Neural progenitor cell (in vitro differentiated cells): ENCODE results near the gene ARHGAP4. TPM values are rescaled to one million over a fixed set of nuclear protein-coding genes. Genes with fewer than 3 reads are reported as not detected.

ENCODE experiments used
- DNase-seq: peaks from one replicate; pipeline ENCODE4 v3.0.0-alpha.2; 2016; ENCODE audit warnings: low spot score
- H2AFZ ChIP-seq: fragments of 200-600 bp; sonication (generic); replicated peaks from 2 replicates; pipeline ENCODE4 v1.6.1; 2016; ENCODE audit warnings: antibody characterized with exemption
- H3F3A ChIP-seq: fragments of 200-600 bp; sonication (generic); 2 replicates; pipeline ENCODE4 v1.6.1; 2016; ENCODE audit warnings: antibody characterized with exemption, low read depth
- H3K27ac ChIP-seq: fragments of 200-600 bp; sonication (generic); 2 replicates; pipeline ENCODE4 v1.5.1; 2016; ENCODE audit warnings: mild to moderate bottlenecking
- H3K27me3 ChIP-seq: fragments of 200-600 bp; sonication (generic); 2 replicates; pipeline ENCODE4 v1.6.1; 2016; ENCODE audit warnings: mild to moderate bottlenecking, moderate library complexity
- H3K36me3 ChIP-seq: fragments of 200-600 bp; sonication (generic); 2 replicates; pipeline ENCODE4 v1.5.1; 2016
- H3K4me1 ChIP-seq: fragments of 200-600 bp; sonication (generic); 2 replicates; pipeline ENCODE4 v1.6.1; 2016; ENCODE audit warnings: mixed run types
- H3K4me2 ChIP-seq: fragments of 200-600 bp; sonication (generic); 2 replicates; pipeline ENCODE4 v1.6.1; 2016
- H3K4me3 ChIP-seq: fragments of 200-600 bp; sonication (generic); 2 replicates; pipeline ENCODE4 v1.5.1; 2016
- H3K79me2 ChIP-seq: fragments of 200-600 bp; sonication (generic); 2 replicates; pipeline ENCODE4 v1.6.1; 2016; ENCODE audit warnings: low read depth
- H3K9ac ChIP-seq: fragments of 200-600 bp; sonication (generic); 2 replicates; pipeline ENCODE4 v1.6.1; 2016
- H3K9me3 ChIP-seq: fragments of 200-600 bp; sonication (generic); 2 replicates; pipeline ENCODE4 v1.5.1; 2016; ENCODE audit warnings: low read depth
- H4K20me1 ChIP-seq: fragments of 200-600 bp; sonication (generic); 2 replicates; pipeline ENCODE4 v1.6.1; 2016; ENCODE audit warnings: low read depth
- H3K27ac Mint-ChIP-seq: 3 replicates; pipeline ENCODE4 v1.8.0; 2021; ENCODE audit warnings: mixed read lengths
- H3K27me3 Mint-ChIP-seq: 2 replicates; pipeline ENCODE4 v1.8.0; 2022; ENCODE audit warnings: low read depth, mild to moderate bottlenecking, inconsistent platforms, moderate library complexity, mixed read lengths; ENCODE audit not compliant: insufficient read depth
- H3K36me3 Mint-ChIP-seq: 3 replicates; pipeline ENCODE4 v1.8.0; 2021; ENCODE audit warnings: mixed read lengths
- H3K4me1 Mint-ChIP-seq: 3 replicates; pipeline ENCODE4 v1.8.0; 2021; ENCODE audit warnings: mixed read lengths
- H3K4me3 Mint-ChIP-seq: 3 replicates; pipeline ENCODE4 v1.8.0; 2021; ENCODE audit warnings: mild to moderate bottlenecking, moderate library complexity, mixed read lengths
- H3K9me3 Mint-ChIP-seq: 3 replicates; pipeline ENCODE4 v1.8.0; 2020; ENCODE audit warnings: mixed read lengths
- EZH2 ChIP-seq: fragments of 200-600 bp; sonication (generic); IDR thresholded peaks from 2 replicates; pipeline ENCODE4 v1.6.1; 2017; ENCODE audit warnings: antibody characterized with exemption, mild to moderate bottlenecking, moderate library complexity
- EZH2phosphoT487 ChIP-seq: fragments of 200-600 bp; sonication (generic); IDR thresholded peaks from 2 replicates; pipeline ENCODE4 v1.6.1; 2017; ENCODE audit warnings: antibody characterized with exemption
- total RNA-seq: library from RNA; depleted of rRNA; stranded (reverse); fragments of >200 nt; gene quantifications from 2 replicates; pipeline ENCODE4 v1.2.3, GENCODE V29; 2015; ENCODE audit warnings: low replicate concordance
- TF ChIP-seq, protein P1 (sequence below): fragments of 200-600 bp; sonication (generic); IDR thresholded peaks from 2 replicates; pipeline ENCODE4 v1.5.1; 2017; ENCODE audit warnings: antibody characterized with exemption, mild to moderate bottlenecking

The ARHGAP4 gene
- total RNA-seq, 1 donor from 2014 or later: 5.1 TPM

DNA sequence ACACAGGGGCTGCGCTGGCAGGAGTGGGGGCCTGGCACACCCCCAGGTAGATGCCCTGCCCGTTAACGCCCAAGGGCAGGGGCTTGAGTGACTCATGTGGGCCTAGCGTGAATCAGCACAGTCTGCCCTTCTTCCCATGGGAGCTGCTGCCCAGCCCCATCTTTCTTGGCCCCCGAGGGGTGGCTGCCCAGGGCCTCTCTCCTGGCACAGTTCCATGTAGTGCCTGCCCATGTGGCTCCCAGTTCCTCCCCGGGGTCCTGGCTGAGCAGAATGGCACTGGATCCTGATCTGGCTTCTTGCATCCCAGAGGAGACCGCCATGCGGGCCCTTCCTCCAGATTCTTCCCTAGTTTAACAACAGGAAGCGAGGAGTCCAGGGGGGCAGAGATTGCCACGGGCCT lies 23.7 kb downstream of the ARHGAP4 start:
- Histone ChIP-seq H4K20me1 (no peaks in the 10 kb centered on the region), H3F3A (no peaks in the 10 kb centered on the region), H3K4me3 (no peak overlapping the region), H3K4me1 (no peaks in the 10 kb centered on the region), H2AFZ (no peak overlapping the region), H3K27me3 (no peaks in the 10 kb centered on the region), H3K9ac (no peak overlapping the region), H3K36me3 (no peaks in the 10 kb centered on the region), H3K79me2 (no peaks in the 10 kb centered on the region), H3K9me3 (no peaks in the 10 kb centered on the region), H3K4me2 (no peak overlapping the region), H3K27ac (no peak overlapping the region)
- Mint-ChIP-seq H3K36me3 (no peaks in the 10 kb centered on the region), H3K4me3 (no peak overlapping the region), H3K9me3 (peaks cover 20% of the 10 kb centered on the region), H3K4me1 (peaks cover 18% of the 10 kb centered on the region), H3K27me3 (peaks cover 6% of the 10 kb centered on the region), H3K27ac (no peak overlapping the region)
- no peak for DNase-seq
- TF ChIP-seq EZH2: no peak
- TF ChIP-seq, protein P1, sequence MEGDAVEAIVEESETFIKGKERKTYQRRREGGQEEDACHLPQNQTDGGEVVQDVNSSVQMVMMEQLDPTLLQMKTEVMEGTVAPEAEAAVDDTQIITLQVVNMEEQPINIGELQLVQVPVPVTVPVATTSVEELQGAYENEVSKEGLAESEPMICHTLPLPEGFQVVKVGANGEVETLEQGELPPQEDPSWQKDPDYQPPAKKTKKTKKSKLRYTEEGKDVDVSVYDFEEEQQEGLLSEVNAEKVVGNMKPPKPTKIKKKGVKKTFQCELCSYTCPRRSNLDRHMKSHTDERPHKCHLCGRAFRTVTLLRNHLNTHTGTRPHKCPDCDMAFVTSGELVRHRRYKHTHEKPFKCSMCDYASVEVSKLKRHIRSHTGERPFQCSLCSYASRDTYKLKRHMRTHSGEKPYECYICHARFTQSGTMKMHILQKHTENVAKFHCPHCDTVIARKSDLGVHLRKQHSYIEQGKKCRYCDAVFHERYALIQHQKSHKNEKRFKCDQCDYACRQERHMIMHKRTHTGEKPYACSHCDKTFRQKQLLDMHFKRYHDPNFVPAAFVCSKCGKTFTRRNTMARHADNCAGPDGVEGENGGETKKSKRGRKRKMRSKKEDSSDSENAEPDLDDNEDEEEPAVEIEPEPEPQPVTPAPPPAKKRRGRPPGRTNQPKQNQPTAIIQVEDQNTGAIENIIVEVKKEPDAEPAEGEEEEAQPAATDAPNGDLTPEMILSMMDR: no peak
- no peak for TF ChIP-seq EZH2phosphoT487

DNA sequence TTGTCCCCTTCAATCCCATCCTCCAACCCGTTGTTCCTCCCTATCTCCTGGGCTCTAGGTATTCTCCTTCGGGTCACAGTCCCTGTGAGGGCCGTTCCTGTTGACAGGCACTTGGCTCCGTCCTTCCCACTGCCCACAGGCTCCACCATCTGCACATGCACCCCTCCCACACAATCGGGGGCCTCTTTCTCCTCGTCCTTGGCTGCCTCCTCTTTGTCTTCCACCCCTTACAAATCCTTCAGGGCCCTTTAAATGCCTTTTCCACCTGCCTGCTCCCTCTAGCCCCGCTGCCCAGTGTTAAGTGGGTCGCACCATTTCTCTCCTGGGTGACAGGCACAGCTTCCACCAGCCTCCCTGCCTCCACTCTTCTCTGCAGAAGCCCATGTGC lies 24.3 kb downstream of the ARHGAP4 start:
- Histone ChIP-seq H3K4me1 (no peaks in the 10 kb centered on the region), H3K79me2 (no peaks in the 10 kb centered on the region), H3K27ac (no peak overlapping the region), H3K36me3 (no peaks in the 10 kb centered on the region), H3F3A (no peaks in the 10 kb centered on the region), H2AFZ (no peak overlapping the region), H3K27me3 (no peaks in the 10 kb centered on the region), H3K4me2 (no peak overlapping the region), H3K9me3 (no peaks in the 10 kb centered on the region), H4K20me1 (no peaks in the 10 kb centered on the region), H3K9ac (no peak overlapping the region), H3K4me3 (no peak overlapping the region)
- no peak overlapping the region for H3K27ac Mint-ChIP-seq
- no peaks in the 10 kb centered on the region for H3K36me3 Mint-ChIP-seq
- H3K4me1 Mint-ChIP-seq: peaks cover 18% of the 10 kb centered on the region
- DNase-seq: no peak
- no peak overlapping the region for H3K4me3 Mint-ChIP-seq
- peaks cover 20% of the 10 kb centered on the region for H3K9me3 Mint-ChIP-seq
- no peak for TF ChIP-seq EZH2phosphoT487
- TF ChIP-seq, protein P1: no peak
- no peak for TF ChIP-seq EZH2
- peaks cover 6% of the 10 kb centered on the region for H3K27me3 Mint-ChIP-seq

DNA sequence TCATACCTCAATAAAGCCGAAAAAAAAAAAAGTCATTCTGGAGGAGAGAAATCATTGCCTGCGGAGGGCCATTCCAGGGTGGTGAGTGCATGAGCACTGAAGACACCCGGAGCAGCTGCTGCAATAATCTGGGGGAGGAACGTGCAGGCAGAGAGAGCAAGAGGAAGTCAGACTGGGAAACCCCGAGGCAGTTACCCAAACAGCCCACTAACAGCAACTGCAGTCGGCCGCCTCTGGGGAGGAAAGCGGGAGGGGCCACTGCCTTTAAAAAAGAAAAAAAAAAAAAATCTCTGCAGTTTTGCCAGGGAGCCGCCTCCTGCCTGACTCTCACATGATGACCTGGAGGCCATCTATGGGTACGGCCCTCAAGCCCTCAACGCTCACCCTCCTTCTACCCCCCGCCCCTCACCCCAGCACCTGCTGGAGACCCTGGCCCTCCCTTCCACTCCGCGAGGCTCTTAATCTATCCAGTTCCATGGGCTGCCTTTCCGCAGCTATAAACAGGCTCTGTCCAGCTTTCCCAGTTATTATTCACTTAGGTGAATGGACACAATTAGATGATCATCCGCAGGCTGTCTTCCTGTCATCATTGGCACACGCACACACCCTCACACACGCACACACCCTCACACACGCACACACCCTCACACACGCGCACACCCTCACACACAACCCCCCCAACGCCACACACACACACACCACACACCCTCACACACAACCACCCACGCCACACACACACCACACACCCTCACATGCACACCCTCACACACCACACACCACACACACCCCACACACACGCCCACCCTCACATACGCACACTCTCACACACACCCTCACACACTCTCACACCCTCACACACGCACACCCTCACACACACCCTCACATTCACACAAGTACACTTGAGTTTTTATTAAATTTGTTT lies 25.0 kb downstream of the ARHGAP4 start:
- H3K36me3 ChIP-seq: no peaks in the 10 kb centered on the region
- Mint-ChIP-seq H3K9me3 (peaks cover 20% of the 10 kb centered on the region), H3K36me3 (no peaks in the 10 kb centered on the region), H3K27ac (peak overlapping the region; percentile 65), H3K4me3 (peak overlapping the region; percentile 58), H3K27me3 (peaks cover 6% of the 10 kb centered on the region), H3K4me1 (peaks cover 18% of the 10 kb centered on the region)
- TF ChIP-seq EZH2phosphoT487 (no peak), EZH2 (no peak)
- TF ChIP-seq, protein P1: no peak
- no peaks in the 10 kb centered on the region for H3K27me3 ChIP-seq
- H3K9me3 ChIP-seq: no peaks in the 10 kb centered on the region
- no peaks in the 10 kb centered on the region for H4K20me1 ChIP-seq
- peaks cover 3% of the 10 kb centered on the region for H3K4me1 ChIP-seq
- H3K27ac ChIP-seq: no peak overlapping the region
- no peaks in the 10 kb centered on the region for H3K79me2 ChIP-seq
- peak; percentile 35 for DNase-seq
- H2AFZ ChIP-seq: no peak overlapping the region
- H3K4me2 ChIP-seq: no peak overlapping the region
- H3F3A ChIP-seq: no peaks in the 10 kb centered on the region
- H3K4me3 ChIP-seq: no peak overlapping the region
- H3K9ac ChIP-seq: no peak overlapping the region
